ENCODE data around the gene MCCD1. TPM values are rescaled to one million over a fixed set of nuclear protein-coding genes. Genes with fewer than 3 reads are reported as not detected.
"Not testable (repeated sequence)": the region's sequence is repeated elsewhere in the genome, so short reads cannot be mapped to it uniquely, and the experiment has no call there.

Gene MCCD1
- total RNA-seq, 6 experiments from 2014 or later, result not detected

- TF ChIP-seq, protein P1, sequence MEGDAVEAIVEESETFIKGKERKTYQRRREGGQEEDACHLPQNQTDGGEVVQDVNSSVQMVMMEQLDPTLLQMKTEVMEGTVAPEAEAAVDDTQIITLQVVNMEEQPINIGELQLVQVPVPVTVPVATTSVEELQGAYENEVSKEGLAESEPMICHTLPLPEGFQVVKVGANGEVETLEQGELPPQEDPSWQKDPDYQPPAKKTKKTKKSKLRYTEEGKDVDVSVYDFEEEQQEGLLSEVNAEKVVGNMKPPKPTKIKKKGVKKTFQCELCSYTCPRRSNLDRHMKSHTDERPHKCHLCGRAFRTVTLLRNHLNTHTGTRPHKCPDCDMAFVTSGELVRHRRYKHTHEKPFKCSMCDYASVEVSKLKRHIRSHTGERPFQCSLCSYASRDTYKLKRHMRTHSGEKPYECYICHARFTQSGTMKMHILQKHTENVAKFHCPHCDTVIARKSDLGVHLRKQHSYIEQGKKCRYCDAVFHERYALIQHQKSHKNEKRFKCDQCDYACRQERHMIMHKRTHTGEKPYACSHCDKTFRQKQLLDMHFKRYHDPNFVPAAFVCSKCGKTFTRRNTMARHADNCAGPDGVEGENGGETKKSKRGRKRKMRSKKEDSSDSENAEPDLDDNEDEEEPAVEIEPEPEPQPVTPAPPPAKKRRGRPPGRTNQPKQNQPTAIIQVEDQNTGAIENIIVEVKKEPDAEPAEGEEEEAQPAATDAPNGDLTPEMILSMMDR (IDR thresholded peaks at IDR 0.05), result no peak
- Mint-ChIP-seq H3K27ac (peak overlapping the region; percentile 91), H3K4me3 (peak overlapping the region; percentile 91), H3K9me3 (no peaks in the 10 kb centered on the region), H3K36me3 (ENCODE audit: low read depth) (peaks cover 14% of the 10 kb centered on the region; the same call in 1 of the 2 replicates), H3K4me1 (ENCODE audit: low read depth) (peaks cover 49% of the 10 kb centered on the region), H3K27me3 (ENCODE audit: insufficient read depth) (peaks cover 2% of the 10 kb centered on the region; the same call in 1 of the 2 replicates)
- no peak for DNase-seq
Observed at GRCh38 chr6:31547727-31548543, 19.2 kb downstream of the MCCD1 start.

DNA sequence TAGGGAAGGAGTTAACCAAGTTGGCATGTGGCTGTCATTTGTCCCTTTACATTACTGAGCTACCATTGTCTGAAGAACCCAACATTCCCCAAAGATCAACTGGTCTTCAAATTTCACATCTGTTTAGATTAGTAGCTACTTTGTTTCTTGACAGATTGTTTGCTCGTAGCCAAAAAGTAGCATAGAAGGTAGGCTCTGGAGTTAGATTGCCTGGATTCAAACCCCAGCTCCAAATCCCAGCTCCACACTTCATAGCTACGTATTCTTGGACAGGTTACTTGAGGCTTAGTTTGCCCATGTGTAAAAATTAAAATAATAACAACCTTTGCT, 19.7 kb downstream of the MCCD1 start:
- Mint-ChIP-seq H3K4me3 (peak overlapping the region; percentile 91), H3K27ac (peak overlapping the region; percentile 91)
- TF ChIP-seq, protein P1 (IDR thresholded peaks at IDR 0.05), result no peak

GRCh38 chr6:31551371-31551770, 22.6 kb downstream of the MCCD1 start:
- peaks cover 29% of the 10 kb centered on the region for H3K4me1 Mint-ChIP-seq (ENCODE audit: low read depth)
- TF ChIP-seq, protein P1 (IDR thresholded peaks at IDR 0.05), result peak; percentile 73
- DNase-seq, result peak; percentile 59
- peaks cover 14% of the 10 kb centered on the region; the same call in 1 of the 2 replicates for H3K36me3 Mint-ChIP-seq (ENCODE audit: low read depth)
- H3K9me3 Mint-ChIP-seq; H3K4me3 Mint-ChIP-seq; H3K27me3 Mint-ChIP-seq (ENCODE audit: insufficient read depth): not testable (repeated sequence)
- H3K27ac Mint-ChIP-seq, result peak overlapping the region; percentile 42; the same call in 1 of the 2 replicates

More for the DNA sequence above, 19.7 kb downstream of the MCCD1 start:
- peaks cover 14% of the 10 kb centered on the region; the same call in 1 of the 2 replicates for H3K36me3 Mint-ChIP-seq (ENCODE audit: low read depth)
- no peak for DNase-seq
- H3K9me3 Mint-ChIP-seq, result no peaks in the 10 kb centered on the region
- H3K4me1 Mint-ChIP-seq (ENCODE audit: low read depth), result peaks cover 46% of the 10 kb centered on the region
- peaks cover 2% of the 10 kb centered on the region; the same call in 1 of the 2 replicates for H3K27me3 Mint-ChIP-seq (ENCODE audit: insufficient read depth)

- no peak for DNase-seq
- TF ChIP-seq, protein P1 (IDR thresholded peaks at IDR 0.05), result no peak
- no peak overlapping the region for H3K4me3 Mint-ChIP-seq
- no peak overlapping the region for H3K27ac Mint-ChIP-seq
- H3K36me3 Mint-ChIP-seq (ENCODE audit: low read depth), result peaks cover 20% of the 10 kb centered on the region
- peaks cover 31% of the 10 kb centered on the region for H3K4me1 Mint-ChIP-seq (ENCODE audit: low read depth)
- H3K9me3 Mint-ChIP-seq, result no peaks in the 10 kb centered on the region
- H3K27me3 Mint-ChIP-seq (ENCODE audit: insufficient read depth), result peaks cover 2% of the 10 kb centered on the region; the same call in 1 of the 2 replicates
Observed at GRCh38 chr6:31556307-31556706, 27.5 kb downstream of the MCCD1 start.

DNA sequence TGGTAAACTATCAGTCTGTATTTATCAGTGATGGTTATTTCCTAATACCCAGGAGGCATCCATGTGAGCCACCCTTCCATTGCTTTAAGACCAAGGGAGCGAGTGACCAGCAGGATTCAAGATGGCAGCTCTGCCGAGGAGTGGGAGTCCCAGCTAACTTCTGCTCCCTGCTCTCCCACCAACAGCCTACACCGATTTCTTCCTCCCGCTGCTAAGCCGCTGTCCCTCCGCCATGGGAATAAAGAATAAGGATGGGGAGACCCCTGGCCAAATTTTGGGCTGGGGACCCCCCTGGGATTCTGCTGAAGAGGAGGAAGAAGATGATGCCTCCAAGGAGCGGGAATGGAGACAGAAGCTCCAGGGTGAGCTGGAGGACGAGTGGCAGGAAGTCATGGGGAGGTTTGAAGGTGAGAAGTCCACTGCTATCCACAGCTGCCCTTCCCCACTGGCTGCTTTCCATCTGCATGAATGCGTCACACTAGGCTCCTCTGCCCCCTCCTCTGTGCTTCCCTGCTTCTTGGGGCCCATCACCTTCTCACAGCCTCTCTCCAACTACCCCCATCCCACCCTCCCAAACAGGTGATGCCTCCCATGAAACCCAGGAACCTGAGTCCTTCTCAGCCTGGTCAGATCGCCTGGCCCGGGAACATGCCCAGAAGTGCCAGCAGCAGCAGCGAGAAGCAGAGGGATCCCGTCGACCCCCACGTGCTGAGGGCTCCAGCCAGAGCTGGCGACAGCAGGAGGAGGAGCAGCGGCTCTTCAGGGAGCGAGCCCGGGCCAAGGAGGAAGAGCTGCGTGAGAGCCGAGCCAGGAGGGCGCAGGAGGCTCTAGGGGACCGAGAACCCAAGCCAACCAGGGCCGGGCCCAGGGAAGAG, 28.9 kb downstream of the MCCD1 start:
- H3K4me3 Mint-ChIP-seq, result no peak overlapping the region
- no peak for DNase-seq
- peaks cover 25% of the 10 kb centered on the region for H3K36me3 Mint-ChIP-seq (ENCODE audit: low read depth)
- TF ChIP-seq, protein P1 (IDR thresholded peaks at IDR 0.05), result no peak
- H3K27me3 Mint-ChIP-seq (ENCODE audit: insufficient read depth), result no peaks in the 10 kb centered on the region
- no peaks in the 10 kb centered on the region for H3K9me3 Mint-ChIP-seq
- H3K27ac Mint-ChIP-seq, result peak overlapping the region; percentile 38; the same call in 1 of the 2 replicates
- peaks cover 41% of the 10 kb centered on the region for H3K4me1 Mint-ChIP-seq (ENCODE audit: low read depth)
